Measurements from ENCODE around the gene DNAJA4. TPM values are rescaled to one million over a fixed set of nuclear protein-coding genes. Genes with fewer than 3 reads are reported as not detected.

Gene DNAJA4
- total RNA-seq, 1 donor from 2014 or later = 17.9 TPM

GRCh38 chr15:78259232-78259631 is 5.1 kb upstream of the DNAJA4 start:
- DNase-seq (no peak), ATAC-seq (no peak)
- Histone ChIP-seq H3K27ac (no peak overlapping the region), H3K27me3 (no peaks in the 10 kb centered on the region), H3K9me3 (no peaks in the 10 kb centered on the region), H3K4me3 (no peak overlapping the region), H3K4me1 (no peaks in the 10 kb centered on the region), H3K36me3 (no peaks in the 10 kb centered on the region)
- intact Hi-C loops (cut with DNase I) = no loop called here
- TF ChIP-seq, protein P1, sequence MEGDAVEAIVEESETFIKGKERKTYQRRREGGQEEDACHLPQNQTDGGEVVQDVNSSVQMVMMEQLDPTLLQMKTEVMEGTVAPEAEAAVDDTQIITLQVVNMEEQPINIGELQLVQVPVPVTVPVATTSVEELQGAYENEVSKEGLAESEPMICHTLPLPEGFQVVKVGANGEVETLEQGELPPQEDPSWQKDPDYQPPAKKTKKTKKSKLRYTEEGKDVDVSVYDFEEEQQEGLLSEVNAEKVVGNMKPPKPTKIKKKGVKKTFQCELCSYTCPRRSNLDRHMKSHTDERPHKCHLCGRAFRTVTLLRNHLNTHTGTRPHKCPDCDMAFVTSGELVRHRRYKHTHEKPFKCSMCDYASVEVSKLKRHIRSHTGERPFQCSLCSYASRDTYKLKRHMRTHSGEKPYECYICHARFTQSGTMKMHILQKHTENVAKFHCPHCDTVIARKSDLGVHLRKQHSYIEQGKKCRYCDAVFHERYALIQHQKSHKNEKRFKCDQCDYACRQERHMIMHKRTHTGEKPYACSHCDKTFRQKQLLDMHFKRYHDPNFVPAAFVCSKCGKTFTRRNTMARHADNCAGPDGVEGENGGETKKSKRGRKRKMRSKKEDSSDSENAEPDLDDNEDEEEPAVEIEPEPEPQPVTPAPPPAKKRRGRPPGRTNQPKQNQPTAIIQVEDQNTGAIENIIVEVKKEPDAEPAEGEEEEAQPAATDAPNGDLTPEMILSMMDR (IDR thresholded peaks at IDR 0.05) = no peak

- Histone ChIP-seq H3K4me3 (no peak overlapping the region), H3K27ac (no peak overlapping the region), H3K27me3 (no peaks in the 10 kb centered on the region), H3K9me3 (no peaks in the 10 kb centered on the region), H3K4me1 (no peaks in the 10 kb centered on the region), H3K36me3 (no peaks in the 10 kb centered on the region)
- ATAC-seq (no peak), DNase-seq (no peak)
- TF ChIP-seq, protein P1 (IDR thresholded peaks at IDR 0.05) = no peak
- intact Hi-C loops (cut with DNase I) = no loop called here
These were observed 3.9 kb upstream of the DNAJA4 start for GRCh38 chr15:78260489-78260888.

GRCh38 chr15:78261062-78261461 is 3.3 kb upstream of the DNAJA4 start:
- TF ChIP-seq, protein P1 (IDR thresholded peaks at IDR 0.05) = no peak
- DNase-seq = no peak
- ATAC-seq = no peak
- no peak overlapping the region for H3K4me3 ChIP-seq
- H3K27me3 ChIP-seq = no peaks in the 10 kb centered on the region
- H3K9me3 ChIP-seq = no peaks in the 10 kb centered on the region
- no peaks in the 10 kb centered on the region for H3K4me1 ChIP-seq
- H3K36me3 ChIP-seq = no peaks in the 10 kb centered on the region
- intact Hi-C loops (cut with DNase I) = no loop called here
- H3K27ac ChIP-seq = no peak overlapping the region

- TF ChIP-seq, protein P1 (IDR thresholded peaks at IDR 0.05) = no peak
- no peak for ATAC-seq
- Histone ChIP-seq H3K9me3 (no peaks in the 10 kb centered on the region), H3K27ac (no peak overlapping the region), H3K4me3 (no peak overlapping the region), H3K4me1 (no peaks in the 10 kb centered on the region), H3K27me3 (no peaks in the 10 kb centered on the region), H3K36me3 (no peaks in the 10 kb centered on the region)
- no peak for DNase-seq
- intact Hi-C loops (cut with DNase I) = no loop called here
These were observed 996 bp upstream of the DNAJA4 start for GRCh38 chr15:78263351-78263781.

- Histone ChIP-seq H3K9me3 (no peaks in the 10 kb centered on the region), H3K4me1 (no peaks in the 10 kb centered on the region), H3K4me3 (peak overlapping the region; percentile 70), H3K27me3 (no peaks in the 10 kb centered on the region), H3K36me3 (no peaks in the 10 kb centered on the region), H3K27ac (peak overlapping the region; percentile 58)
- TF ChIP-seq, protein P1 (IDR thresholded peaks at IDR 0.05) = no peak
- ATAC-seq = peak; percentile 6
- no peak for DNase-seq
- intact Hi-C loops (cut with DNase I) = no loop called here
These were observed 457 bp upstream of the DNAJA4 start for GRCh38 chr15:78263907-78264303.

GRCh38 chr15:78265137-78265460 is 737 bp downstream of the DNAJA4 start:
- Histone ChIP-seq H3K4me1 (no peaks in the 10 kb centered on the region), H3K4me3 (peak overlapping the region; percentile 70), H3K27ac (no peak overlapping the region), H3K27me3 (no peaks in the 10 kb centered on the region), H3K9me3 (no peaks in the 10 kb centered on the region), H3K36me3 (no peaks in the 10 kb centered on the region)
- DNase-seq (no peak), ATAC-seq (no peak)
- intact Hi-C loops (cut with DNase I) = no loop called here
- TF ChIP-seq, protein P1 (IDR thresholded peaks at IDR 0.05) = no peak

Measured in upper lobe of right lung (tissue), 1 donor.